ENCODE data around the gene DHRS1.

GRCh38 chr14:24329073-24329663 is 29.6 kb upstream of the DHRS1 start:
- TF ChIP-seq POLR2A (IDR thresholded peaks at IDR 0.05; ENCODE audit: borderline replicate concordance, extremely low read depth, insufficient read depth, insufficient read length) (no peak), CTCF (IDR thresholded peaks at IDR 0.05 in 2 of 3, conservative IDR thresholded peaks at IDR 0.05 in 1 of 3; ENCODE audit: borderline replicate concordance in 1 of 3, insufficient read depth in 1 of 3, low read depth in 2 of 3, low read length in 2 of 3) (no peak), EZH2 (IDR thresholded peaks at IDR 0.05) (no peak), TCF7L2 (IDR thresholded peaks at IDR 0.05; ENCODE audit: borderline replicate concordance, extremely low read depth, insufficient read depth, insufficient read length) (no peak), MAX (IDR thresholded peaks at IDR 0.05) (no peak), SP1 (IDR thresholded peaks at IDR 0.05; ENCODE audit: low read depth) (no peak)

All from HCT116 (cell line).